Measurements from ENCODE around the gene COPE. TPM values are rescaled to one million over a fixed set of nuclear protein-coding genes. Genes with fewer than 3 reads are reported as not detected.

COPE gene
- total RNA-seq, 1 donor from 2014 or later = 177 TPM

GRCh38 chr19:18881491-18881890 lies 37.7 kb downstream of the COPE start:
- TF ChIP-seq CTCF (IDR thresholded peaks at IDR 0.05; ENCODE audit: partially characterized antibody, unreplicated experiment) = no peak
- no peak for DNase-seq
- peaks cover 13% of the 10 kb centered on the region for H3K36me3 Mint-ChIP-seq (ENCODE audit: unreplicated experiment)
- no peak overlapping the region for H3K4me3 Mint-ChIP-seq (ENCODE audit: unreplicated experiment)
- H3K9me3 Mint-ChIP-seq (ENCODE audit: unreplicated experiment) = peaks cover 1% of the 10 kb centered on the region
- peaks cover 2% of the 10 kb centered on the region for H3K27me3 Mint-ChIP-seq (ENCODE audit: unreplicated experiment)
- H3K27ac Mint-ChIP-seq (ENCODE audit: unreplicated experiment) = no peak overlapping the region
- H3K4me1 Mint-ChIP-seq (ENCODE audit: low read depth, unreplicated experiment) = no peaks in the 10 kb centered on the region

DNA sequence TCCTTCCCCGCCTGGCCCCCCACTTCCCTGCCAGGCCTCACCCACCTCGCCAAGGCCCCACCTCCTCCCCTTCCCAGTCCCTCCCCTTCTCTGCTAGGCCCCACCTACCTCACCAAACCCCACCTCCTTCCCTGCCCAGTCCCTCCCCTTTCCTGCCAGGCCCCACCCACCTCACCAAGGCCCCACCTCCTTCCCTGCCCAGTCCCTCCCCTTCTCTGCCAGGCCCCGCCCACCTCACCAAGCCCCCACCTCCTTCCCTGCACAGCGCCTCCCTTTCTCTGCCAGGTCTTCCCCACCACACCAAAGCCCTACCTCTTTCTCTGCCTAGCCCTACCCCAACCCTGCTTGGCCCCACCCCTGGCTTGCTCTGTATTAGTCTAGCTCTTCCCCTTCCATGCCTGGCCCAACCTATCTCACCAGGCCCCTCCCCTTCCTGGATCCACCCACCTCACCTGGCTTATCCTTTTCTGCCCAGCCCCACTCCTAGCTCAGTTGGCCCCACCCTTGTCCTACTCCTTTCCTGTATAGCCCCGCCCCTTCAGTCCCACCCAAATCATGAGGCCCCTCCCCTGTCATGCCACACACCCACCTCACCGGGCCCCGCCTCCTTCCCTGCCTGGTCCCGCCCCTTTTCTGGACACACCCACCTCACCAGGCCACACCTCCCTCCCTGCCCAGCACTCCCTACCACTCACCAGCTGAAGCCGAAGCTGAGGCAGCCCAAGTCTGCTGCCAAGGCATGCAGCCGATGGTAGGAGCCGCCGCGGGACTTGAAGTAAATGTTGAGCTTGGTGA lies 39.4 kb downstream of the COPE start:
- no peak for DNase-seq
- no peak overlapping the region for H3K4me3 Mint-ChIP-seq (ENCODE audit: unreplicated experiment)
- H3K27ac Mint-ChIP-seq (ENCODE audit: unreplicated experiment) = no peak overlapping the region

DNA sequence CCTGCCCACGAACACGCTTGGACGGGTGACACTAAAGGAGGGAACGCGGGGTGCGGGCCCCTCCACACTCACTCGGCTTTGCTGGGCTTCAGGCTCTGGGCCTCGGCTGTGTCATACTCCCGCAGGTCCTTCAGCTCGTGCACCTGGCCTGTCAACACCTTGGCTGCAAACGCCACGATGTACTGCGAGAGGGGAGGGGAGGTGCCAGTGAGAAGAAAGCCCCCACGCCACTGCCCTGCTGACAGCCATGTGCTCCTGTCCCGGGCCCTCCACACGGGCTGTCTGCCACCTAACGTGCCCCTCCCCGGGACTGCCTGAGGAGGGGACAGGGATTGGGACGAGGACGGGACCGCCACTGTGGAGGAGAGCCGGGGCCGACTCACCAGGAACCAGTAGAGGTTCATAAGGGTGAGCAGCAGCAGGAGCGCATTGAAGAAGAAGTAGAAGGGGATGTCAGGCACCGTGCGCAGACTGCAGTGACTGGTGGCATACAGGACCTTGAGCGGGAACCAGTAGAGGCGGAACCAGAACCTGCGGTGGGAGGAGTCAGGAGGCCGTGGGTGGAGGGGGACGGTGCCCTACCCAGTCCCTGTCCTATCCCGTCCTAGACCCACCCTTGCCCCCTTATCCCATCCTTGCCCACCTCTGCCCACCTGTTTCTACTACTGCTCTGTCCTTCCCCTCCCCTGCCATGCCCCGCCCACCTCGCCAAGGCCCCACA lies 40.2 kb downstream of the COPE start:
- Mint-ChIP-seq H3K9me3 (ENCODE audit: unreplicated experiment) (peaks cover 3% of the 10 kb centered on the region), H3K4me1 (ENCODE audit: low read depth, unreplicated experiment) (no peaks in the 10 kb centered on the region), H3K4me3 (ENCODE audit: unreplicated experiment) (no peak overlapping the region), H3K27me3 (ENCODE audit: unreplicated experiment) (peaks cover 2% of the 10 kb centered on the region), H3K36me3 (ENCODE audit: unreplicated experiment) (peaks cover 18% of the 10 kb centered on the region), H3K27ac (ENCODE audit: unreplicated experiment) (no peak overlapping the region)
- no peak for TF ChIP-seq CTCF (IDR thresholded peaks at IDR 0.05; ENCODE audit: partially characterized antibody, unreplicated experiment)
- DNase-seq = no peak

More for the DNA sequence above, 39.4 kb downstream of the COPE start:
- Mint-ChIP-seq H3K27me3 (ENCODE audit: unreplicated experiment) (peaks cover 2% of the 10 kb centered on the region), H3K36me3 (ENCODE audit: unreplicated experiment) (peaks cover 18% of the 10 kb centered on the region), H3K4me1 (ENCODE audit: low read depth, unreplicated experiment) (no peaks in the 10 kb centered on the region), H3K9me3 (ENCODE audit: unreplicated experiment) (peaks cover 3% of the 10 kb centered on the region)
- no peak for TF ChIP-seq CTCF (IDR thresholded peaks at IDR 0.05; ENCODE audit: partially characterized antibody, unreplicated experiment)

- H3K4me3 Mint-ChIP-seq (ENCODE audit: unreplicated experiment) = no peak overlapping the region
- DNase-seq = no peak
- peaks cover 18% of the 10 kb centered on the region for H3K36me3 Mint-ChIP-seq (ENCODE audit: unreplicated experiment)
- TF ChIP-seq CTCF (IDR thresholded peaks at IDR 0.05; ENCODE audit: partially characterized antibody, unreplicated experiment) = no peak
- no peaks in the 10 kb centered on the region for H3K4me1 Mint-ChIP-seq (ENCODE audit: low read depth, unreplicated experiment)
- H3K27me3 Mint-ChIP-seq (ENCODE audit: unreplicated experiment) = peaks cover 2% of the 10 kb centered on the region
- no peak overlapping the region for H3K27ac Mint-ChIP-seq (ENCODE audit: unreplicated experiment)
- peaks cover 3% of the 10 kb centered on the region for H3K9me3 Mint-ChIP-seq (ENCODE audit: unreplicated experiment)
Observed at GRCh38 chr19:18878058-18878797, 41.0 kb downstream of the COPE start.
